GM19324 (cell line): ENCODE results near the gene CCDC27.

Experiments used
- ATAC-seq: cut with Tn5 transposase; IDR thresholded peaks from one replicate; pipeline ENCODE4 v1.9.1; 2021; ENCODE audit warnings: mild to moderate bottlenecking, moderate library complexity; ENCODE audit not compliant: unreplicated experiment, low FRiP score

CCDC27 gene

DNA sequence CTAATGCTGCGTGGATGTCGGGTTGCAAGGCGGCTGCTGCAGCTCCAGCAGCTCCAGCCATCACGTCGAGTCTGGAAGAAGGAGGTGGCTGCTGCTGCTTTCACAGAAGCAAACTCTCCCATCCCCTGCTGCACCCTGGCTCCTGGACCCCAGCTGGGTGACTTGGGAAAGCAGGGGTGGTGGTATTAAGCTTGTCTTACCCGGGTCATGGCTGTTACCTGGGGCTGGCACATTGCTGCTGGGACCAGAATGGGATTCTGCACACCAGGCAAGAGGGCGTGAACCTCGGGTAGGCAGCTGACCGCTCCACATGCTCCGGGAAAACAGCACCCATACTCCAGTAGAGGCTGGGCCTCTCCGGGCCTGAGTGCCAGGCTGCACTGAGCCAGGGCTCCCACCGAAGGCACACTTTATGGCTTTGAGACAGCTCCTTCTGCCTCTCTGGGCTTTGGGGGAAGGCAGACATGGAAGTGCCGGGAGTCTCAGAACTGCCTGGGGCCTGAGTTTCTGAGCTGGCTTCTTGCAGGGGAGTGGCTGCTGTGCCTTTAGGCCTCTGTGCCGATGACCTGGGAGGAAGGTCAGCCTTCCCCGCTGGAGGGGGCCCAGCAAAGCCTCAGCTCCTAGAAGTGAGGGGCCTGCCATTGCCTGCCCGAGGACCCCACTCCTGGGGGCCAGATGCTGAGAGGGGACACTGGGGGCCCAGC is 21.5 kb downstream of the CCDC27 start:
- ATAC-seq, result no peak

DNA sequence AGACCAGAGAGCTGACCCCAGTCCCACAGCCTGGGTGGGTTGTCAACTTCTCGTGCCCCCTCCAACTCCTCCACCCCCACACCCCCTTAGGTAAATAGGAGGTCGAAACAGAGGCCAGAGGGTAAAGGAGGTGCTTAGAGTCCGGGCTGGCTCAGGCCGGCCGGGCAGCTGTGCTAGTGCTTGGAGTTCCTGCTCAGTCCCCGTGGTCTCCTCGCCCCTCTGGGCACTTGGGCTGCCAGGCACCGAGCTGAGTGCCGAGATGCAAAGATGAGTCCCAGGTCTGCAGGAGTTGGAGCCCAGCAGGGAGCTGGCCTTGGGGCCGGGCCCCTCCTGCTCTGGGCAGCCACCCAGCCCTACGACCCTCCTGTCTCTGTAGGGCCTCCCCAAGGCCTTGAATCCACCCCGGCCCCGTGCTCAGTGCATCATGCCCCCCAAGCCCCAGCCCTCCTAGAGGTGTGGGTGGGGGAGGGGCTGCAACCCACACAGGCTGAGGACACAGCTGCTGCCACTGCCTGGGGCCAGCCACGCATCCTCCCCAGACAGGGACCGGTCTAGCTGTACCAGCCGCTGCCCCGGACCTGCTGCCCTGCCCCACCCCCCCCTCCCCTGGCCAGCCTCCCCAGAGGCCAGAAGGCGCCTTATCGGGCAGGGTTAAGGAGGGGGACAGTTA is 22.2 kb downstream of the CCDC27 start:
- ATAC-seq, result no peak

DNA sequence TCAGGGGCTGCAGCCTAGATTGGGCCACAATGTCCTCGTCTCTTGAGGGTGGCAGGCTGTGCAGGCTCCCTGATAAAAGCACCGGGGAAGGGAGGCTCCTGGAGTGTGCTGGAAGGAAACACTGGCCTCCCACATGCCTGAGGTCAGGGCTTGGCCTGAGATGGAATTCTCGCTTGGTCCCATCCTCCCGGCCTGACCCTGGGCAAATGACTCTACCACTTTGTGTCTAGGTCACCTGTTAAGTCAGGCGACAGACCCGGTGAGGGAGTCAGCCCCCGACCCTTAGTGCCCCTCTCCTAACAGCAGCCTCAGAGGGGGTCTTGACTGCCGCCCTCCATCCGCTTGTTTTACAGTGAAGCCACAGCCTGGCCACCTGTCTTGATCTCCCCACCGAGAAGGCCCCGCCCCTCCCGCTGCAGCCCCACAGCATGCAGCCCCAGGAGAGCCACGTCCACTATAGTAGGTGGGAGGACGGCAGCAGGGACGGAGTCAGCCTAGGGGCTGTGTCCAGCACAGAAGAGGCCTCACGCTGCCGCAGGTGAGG is 22.8 kb downstream of the CCDC27 start:
- no peak for ATAC-seq

DNA sequence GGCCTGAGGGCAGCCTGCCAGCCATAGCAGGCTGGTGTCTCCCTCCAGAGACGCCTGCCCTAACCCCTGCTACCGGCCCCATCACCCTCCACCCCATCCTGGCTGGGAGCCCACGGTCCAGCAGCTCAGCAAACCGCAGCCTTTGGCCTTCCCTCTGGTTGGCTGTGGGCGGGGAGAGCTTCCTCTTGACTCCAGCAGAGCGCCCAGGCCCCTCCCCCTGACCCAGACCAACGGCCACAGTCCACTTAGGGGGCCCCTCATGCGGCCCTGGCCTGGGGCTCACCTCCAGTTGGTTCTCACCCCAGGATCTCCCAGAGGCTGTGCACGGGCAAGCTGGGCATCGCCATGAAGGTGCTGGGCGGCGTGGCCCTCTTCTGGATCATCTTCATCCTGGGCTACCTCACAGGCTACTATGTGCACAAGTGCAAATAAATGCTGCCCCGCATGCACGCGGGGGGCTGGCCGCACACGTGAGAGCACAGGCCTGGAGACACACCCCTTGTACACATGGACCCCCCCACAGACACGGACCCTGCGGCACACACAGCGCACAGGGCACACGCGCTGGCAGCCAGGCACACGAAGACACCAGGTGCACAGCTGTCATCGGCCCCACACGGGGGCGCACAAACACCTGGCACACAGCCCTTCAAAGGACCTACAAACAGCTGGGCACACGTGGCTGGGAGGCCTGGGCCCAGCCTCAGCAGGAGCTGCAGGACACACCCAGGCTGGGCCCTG is 23.4 kb downstream of the CCDC27 start:
- no peak for ATAC-seq

DNA sequence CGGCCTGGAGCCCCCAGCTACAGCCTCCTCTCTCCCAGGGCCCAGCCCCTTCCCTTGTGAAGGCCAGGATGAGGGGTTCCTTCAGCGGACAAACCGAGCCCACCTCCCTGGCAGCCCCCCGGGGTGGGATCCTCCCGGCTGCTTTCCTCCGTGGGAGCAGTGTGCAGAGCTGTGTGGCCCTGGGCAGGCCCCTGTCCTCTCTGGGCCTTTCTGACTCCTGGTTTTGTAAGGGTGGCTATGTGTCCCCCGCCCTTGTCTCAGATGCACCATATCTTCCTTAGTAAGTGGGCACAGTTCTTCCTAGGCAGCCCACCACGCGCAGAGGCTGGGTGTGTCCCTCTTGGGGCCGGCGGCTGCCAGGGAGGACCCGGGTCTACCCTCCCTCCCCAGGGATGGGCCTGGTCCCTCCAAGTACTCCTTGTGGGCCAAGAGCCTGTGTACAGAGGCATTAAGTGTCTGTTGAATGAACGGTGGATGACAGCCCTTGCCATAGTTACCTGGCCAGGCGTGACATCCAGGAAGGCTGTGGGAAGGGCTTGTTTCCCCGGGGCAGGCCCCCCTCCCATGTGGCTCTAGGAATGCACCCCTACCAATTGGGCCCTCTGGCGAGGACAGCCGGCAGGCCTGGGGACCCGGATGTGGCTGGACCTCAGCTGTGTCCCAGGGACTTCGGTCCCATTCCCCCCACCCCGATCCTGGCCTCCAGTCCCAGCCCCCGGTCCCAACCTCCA is 24.1 kb downstream of the CCDC27 start:
- no peak for ATAC-seq

DNA sequence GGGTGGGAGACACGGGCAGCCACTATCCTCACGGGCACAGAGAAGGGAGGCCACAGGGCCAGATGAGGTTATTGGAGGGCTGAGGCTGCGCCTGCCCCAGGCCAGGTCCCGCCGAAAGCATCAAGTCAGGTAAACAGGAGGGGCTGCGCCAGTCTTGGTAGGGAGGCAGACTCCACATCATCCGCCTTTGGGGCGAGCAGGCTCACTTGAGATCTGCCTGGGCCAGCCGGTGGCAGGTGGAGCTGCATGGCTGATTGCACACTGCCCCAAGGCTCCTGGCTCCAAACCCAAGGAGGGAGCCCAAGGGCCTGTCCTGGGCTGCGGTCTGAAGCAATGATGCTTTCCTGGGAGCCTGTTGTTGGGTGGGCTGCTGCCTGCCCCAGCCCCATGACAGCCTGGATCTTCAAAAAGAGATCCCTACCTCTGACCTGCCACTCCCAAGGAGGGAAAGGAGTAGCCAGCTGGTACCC is 24.9 kb downstream of the CCDC27 start:
- no peak for ATAC-seq

DNA sequence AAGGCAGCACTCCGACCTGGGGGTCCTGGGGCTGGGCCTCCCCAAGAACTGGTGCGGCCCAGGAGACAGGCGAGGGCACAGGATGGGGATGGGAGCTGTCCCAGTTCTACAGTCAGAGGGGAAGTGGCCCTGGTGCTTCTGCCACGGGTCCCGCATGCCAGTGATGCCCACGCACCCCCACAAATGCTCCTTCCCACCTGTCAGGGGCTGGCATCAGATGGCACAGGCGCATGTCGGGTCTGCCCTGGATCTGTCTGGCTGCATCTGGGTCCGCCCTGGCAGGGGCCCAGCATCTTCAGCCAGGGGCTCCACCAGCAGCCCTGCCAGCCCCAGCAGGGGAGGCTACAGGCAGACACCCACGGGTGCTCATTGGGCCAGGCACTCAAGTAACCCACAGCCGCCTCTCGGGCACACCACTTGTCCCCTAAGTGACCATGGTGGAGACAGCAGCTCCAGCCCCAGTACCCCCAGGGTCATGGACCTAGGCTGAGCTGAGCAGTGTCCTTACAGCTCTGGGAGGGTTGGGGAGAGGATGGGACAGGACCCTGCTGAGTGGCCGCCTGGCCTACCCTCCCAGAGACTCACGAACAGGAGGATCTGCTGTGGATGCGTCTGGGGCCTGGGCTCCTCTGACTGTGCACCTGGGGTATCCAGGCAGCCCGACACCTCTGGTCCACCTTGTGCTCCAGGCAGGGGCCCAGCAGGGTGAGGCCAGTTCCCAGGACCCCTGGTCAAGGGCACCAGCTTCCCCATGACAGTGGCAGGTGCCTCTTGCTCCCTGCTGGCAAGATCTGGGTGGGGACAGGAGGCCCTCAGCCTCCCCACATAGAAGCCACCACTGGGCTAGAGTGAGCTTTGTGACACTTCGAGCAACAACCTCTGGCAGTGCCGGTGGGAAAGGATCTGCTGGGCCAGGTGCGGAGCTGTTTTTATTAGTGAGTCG is 25.7 kb downstream of the CCDC27 start:
- no peak for ATAC-seq

DNA sequence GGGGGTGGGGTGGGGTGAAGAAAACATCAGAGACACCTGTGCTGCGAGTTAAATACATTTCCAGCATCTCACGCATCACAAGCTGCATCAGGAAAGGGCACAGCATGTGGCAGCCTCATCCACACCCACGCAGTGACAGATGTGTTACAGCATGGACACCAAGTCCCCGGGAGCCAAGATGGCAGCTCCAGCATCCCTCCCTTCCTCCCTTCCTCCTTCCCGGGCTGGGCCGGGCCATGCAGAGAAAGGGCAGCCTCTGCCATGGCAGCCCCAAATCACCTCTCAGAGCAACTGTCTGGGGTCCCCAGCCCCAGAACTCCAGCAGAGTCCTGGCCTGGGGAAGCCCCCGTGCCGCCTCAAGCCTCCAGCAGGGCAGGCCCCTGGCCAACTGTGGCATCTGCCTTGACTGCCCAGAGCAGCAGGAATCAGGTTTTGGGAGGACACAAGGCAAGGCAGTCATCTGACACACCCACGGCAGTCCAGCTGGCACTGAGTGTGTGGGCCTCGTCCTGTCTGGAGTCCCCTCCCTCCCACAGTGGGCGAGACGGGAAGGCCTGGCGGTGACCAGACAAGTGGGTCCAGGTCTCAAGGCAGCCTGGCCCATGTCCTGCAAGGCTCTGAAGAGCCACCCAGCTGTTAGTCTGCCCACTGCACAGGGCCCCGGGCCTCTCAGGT is 26.5 kb downstream of the CCDC27 start:
- no peak for ATAC-seq

DNA sequence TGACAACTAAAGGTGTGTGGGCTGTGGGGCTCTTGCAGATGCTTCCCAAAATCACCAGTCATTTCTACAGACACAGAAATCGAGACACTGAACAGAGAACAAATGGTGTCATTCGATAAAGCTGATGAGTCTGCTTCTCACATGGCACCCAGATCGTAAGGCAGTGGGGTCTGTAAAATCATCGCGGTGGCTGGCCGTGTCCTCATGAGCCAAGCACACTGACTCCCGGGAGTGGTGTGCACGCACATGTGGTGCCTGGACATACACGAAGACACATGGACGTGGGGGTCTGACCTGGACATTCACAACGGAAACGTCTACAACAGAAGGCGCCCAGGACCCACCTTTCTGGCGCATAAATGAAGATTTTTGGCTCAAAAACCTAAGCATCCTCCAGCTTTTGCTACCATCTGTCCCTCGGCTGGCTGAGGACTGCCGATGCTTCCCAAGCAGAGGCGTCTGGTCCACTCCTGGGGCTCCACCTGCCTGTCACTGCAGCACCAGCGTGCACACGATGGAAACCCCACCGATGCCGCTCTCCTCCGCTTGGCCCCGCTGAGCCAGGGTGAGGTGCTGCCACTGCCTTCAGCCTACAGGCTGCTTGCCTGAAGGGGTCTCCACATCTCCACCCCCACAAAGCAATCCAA is 27.1 kb downstream of the CCDC27 start:
- ATAC-seq, result no peak

DNA sequence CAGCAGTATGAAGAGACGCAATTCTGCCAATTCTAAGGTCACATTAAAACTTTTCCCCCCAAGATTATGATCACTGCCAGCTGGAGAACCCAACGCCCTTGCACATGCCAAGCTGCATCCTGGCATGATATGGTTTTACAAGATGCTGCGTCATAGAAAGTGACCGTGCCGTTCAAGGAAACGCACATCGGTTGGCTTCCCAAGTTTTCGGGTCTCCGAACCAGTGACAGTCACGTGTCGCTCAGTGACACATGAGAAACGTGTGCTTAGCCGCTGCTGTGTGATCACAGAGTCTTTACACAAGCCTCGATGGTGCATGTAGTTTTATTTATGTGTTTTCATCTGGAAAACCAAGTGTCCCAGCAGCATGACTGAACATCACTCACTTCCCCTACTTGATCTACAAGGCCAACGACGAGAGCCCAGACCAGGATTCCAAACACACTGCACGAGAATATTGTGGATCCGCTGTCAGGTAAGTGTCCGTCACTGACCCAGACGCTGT is 27.7 kb downstream of the CCDC27 start:
- ATAC-seq, result no peak

DNA sequence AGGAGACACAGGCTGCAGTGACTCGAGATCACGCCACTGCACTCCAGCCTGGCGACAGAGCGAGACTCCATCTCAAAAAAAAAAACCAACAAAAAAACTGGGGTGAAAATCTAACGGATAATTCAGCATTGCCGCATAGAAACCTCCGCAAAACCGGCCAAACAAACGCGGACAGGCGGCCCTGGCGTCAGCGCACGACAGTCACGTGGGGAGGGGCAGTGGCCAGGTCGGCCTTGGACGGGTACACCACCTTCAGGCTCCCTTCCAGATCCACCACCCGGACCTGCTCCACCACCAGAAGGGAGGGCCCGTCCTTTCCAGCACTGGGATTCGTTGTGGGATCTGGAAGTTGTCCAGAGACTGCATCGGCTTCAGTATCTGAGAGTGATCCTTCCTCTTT is 28.7 kb downstream of the CCDC27 start:
- no peak for ATAC-seq

DNA sequence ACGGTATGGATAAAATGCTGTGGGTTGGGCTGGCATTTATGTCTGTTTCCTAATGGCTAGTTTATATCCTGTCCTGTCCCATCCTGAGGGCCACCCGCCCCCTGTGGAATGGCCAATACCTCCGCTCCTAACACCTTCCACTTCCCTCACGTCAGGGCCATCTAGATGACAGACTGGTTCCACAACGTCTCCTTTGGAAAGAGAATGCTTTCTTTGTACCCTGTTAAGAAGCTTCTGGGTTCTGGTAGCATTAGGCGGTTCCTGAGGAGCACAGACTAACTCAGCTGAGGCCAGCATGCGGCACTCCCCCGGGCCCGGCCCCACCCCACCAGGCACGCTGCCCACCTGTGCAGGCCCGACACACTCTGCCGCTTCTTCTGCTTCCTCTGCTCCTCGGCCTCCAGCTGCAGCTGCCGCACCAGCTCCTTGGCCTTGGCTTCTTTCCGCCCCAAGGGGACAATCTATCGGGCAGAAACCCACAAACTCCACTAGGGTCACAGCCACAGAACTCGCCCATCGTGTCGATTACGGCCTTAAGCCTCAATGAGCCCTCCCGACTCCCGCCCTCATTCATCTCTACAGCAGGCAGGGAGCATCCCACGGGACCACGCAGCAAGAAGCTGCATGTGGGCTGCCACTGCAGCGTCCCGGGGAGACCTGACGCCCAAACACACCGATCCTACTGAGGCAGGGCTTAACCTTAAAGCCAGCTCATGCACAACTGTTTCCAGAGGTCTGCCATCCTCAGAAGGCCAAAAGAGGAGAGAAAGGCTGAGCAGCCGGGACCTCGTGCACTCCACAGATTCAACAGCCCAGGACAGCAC is 31.6 kb downstream of the CCDC27 start:
- no peak for ATAC-seq

DNA sequence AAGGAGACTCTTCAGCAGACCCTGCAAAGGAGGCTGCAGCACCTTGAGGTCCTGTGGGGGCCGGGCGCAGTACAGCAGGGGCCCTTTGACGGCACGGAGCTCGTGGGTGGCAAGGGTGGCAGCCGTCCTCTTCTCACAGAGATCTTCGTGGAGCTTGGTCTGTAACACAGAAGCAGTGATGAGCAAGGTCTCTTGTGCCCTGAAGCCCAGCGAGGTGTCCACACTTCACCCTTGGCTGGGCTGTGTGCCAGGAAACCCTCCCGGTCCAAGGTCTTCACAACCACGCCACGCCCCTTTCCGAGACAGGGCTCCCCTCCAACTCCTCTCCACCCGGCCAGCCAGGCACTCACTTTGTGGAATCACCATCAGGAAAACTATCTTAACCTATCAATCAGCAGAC is 32.8 kb downstream of the CCDC27 start:
- no peak for ATAC-seq

DNA sequence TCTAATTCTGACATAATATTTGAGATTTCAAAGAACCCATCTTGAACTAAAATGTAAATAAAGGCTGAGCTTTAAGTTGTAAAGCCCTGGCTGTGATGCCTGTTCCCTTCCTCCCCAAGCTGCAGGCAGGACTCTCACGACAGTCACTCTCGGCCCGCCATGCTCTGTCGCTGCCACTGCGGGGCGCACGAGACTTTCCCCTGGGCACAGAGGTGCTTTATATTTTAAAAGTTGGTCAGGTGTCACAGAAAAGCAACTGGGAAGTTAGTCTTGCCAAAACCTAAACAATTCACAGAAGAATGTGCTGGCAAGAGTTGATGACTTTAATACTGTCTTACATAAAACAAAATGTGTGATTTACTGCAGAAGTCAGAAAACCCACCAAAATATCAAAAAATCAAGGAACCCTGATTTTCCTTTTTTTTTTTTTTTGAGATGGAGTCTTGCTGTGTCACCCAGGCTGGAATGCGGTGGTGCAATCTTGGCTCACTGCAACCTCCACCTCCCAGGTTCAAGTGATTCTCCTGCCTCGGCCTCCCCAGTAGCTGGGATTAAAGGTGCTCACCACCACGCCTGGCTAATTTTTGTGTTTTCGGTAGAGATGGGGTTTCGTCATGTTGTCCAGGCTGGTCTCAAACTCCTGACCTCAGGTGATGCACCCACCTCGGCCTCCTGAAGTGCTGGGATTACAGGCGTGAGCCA is 33.4 kb downstream of the CCDC27 start:
- no peak for ATAC-seq

DNA sequence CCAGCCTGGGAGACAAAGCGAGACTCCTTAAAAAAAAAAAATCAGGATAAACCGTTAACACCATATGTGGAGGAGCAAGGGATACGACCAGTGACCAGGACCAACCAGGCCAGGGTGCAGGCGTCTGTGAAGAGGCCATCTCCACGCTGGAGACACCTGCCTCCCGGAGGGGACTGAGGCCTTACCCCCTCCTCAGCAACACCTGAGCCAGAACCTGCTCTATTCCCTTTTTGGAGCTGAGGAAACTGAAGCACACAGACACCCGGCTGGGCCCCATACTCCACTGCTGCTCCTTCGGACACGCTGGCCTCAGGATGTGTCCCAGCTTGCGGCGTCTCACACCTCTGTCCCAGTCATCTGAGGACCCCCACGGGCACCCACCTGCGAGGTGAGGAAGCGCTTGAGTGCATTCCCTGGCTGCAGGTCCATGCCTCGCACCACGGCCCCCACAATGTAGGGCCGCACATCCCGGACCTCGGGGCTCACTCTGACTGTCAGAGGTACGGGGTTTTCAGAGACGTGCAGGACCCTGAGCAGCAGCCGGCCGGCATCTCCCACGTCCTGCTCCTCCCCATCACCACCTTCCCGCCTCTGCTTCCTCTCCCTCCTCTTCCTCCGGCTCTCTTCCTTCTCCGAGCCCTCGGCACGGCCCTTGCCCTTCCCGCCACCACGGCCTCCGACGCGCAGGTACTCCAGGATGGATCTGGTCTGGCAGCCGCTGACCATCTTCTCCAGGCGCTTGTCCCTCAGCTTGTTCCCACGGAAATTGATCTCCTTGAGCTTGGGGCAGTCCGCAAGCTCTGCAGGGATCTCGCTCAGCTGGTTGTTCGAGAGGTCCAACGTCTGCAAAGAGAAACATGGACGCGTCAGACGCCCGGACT is 34.5 kb downstream of the CCDC27 start:
- no peak for ATAC-seq

DNA sequence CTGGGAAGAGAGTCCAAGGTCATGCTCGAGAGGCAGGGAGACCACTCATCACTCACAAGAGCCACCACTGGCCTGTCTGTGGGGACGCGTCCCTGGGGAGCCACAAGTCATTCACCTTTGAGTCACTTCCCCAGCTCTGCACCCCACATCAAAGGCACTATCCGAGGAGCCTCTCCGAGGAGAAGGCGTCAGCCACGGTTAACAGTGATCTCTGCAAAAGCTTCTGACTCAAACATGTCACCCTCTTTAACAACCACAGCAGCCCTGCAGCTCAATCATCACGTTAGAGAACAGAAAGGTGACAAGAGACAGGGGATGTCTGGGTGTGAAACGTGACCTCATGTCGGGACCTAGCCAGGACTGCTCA is 35.1 kb downstream of the CCDC27 start:
- no peak for ATAC-seq
